Neural cell (in vitro differentiated cells): ENCODE measurements around the gene CELF4. TPM values are rescaled to one million over a fixed set of nuclear protein-coding genes. Genes with fewer than 3 reads are reported as not detected.

Experiments used
- H2AFZ ChIP-seq: fragments of 200-600, 300-800 bp; sonication (generic), shearing (Covaris generic); 2 replicates; pipeline ENCODE4 v1.6.0; 2014; ENCODE audit warnings: low read depth, mild to moderate bottlenecking, antibody characterized with exemption, low read length, moderate library complexity
- H3F3A ChIP-seq: fragments of 200-600 bp; shearing (Covaris generic); 2 replicates; pipeline ENCODE4 v1.6.1; 2016; ENCODE audit warnings: mild to moderate bottlenecking, moderate library complexity, mixed read lengths, antibody characterized with exemption, low read length; ENCODE audit not compliant: insufficient read depth, poor library complexity, severe bottlenecking
- H3K27ac ChIP-seq: fragments of 200-600, 300-800 bp; sonication (generic), shearing (Covaris generic); 2 replicates; pipeline ENCODE4 v1.5.1; 2014; ENCODE audit warnings: mild to moderate bottlenecking, low read length, moderate library complexity
- H3K27me3 ChIP-seq: fragments of 300-800, 200-600 bp; sonication (generic), shearing (Covaris generic); 2 replicates; pipeline ENCODE4 v1.6.0; 2014; ENCODE audit warnings: mild to moderate bottlenecking, low read depth, low read length, moderate library complexity; ENCODE audit not compliant: insufficient read depth
- H3K36me3 ChIP-seq: fragments of 300-800, 200-600 bp; sonication (generic), shearing (Covaris generic); 2 replicates; pipeline ENCODE4 v1.5.1; 2014; ENCODE audit warnings: mild to moderate bottlenecking, antibody characterized with exemption, low read length, moderate library complexity; ENCODE audit not compliant: insufficient read depth
- H3K4me2 ChIP-seq: fragments of 300-800, 200-600 bp; sonication (generic), shearing (Covaris generic); 2 replicates; pipeline ENCODE4 v1.6.0; 2014; ENCODE audit warnings: mild to moderate bottlenecking, low read length
- H3K4me3 ChIP-seq: fragments of 300-800, 200-600 bp; sonication (generic), shearing (Covaris generic); 2 replicates; pipeline ENCODE4 v1.5.1; 2014; ENCODE audit warnings: mild to moderate bottlenecking, low read length, moderate library complexity
- H3K79me2 ChIP-seq: fragments of 200-600 bp; shearing (Covaris generic); replicated peaks from 2 replicates; pipeline ENCODE4 v1.6.0; 2014; ENCODE audit warnings: mild to moderate bottlenecking, low read length, moderate library complexity; ENCODE audit not compliant: insufficient read depth
- H3K9ac ChIP-seq: fragments of 300-800, 200-600 bp; sonication (generic), shearing (Covaris generic); 2 replicates; pipeline ENCODE4 v1.6.1; 2016; ENCODE audit warnings: mild to moderate bottlenecking, low read length, mixed read lengths
- H3K9me2 ChIP-seq: fragments of 200-600 bp; shearing (Covaris generic); 2 replicates; pipeline ENCODE4 v1.6.1; 2016; ENCODE audit warnings: mild to moderate bottlenecking, low read length, mixed read lengths; ENCODE audit not compliant: insufficient read depth
- H3K9me3 ChIP-seq: fragments of 200-600, 300-800 bp; sonication (generic), shearing (Covaris generic); 2 replicates; pipeline ENCODE4 v1.6.1; 2016; ENCODE audit warnings: mild to moderate bottlenecking, mixed run types, low read length, moderate library complexity, mixed read lengths
- H4K20me1 ChIP-seq: fragments of 200-600 bp; shearing (Covaris generic); 2 replicates; pipeline ENCODE4 v1.6.1; 2016; ENCODE audit warnings: mild to moderate bottlenecking, mixed run types; ENCODE audit not compliant: insufficient read depth
- EP300 ChIP-seq: fragments of 450-650 bp; conservative IDR thresholded peaks from 2 replicates; pipeline ENCODE4 v1.6.1; 2014; ENCODE audit warnings: antibody characterized with exemption, mild to moderate bottlenecking, moderate library complexity; ENCODE audit not compliant: poor library complexity, severe bottlenecking
- EZH2 ChIP-seq: fragments of 200-600, 300-800 bp; shearing (Covaris generic), sonication (generic); IDR thresholded peaks from 2 replicates; pipeline ENCODE4 v1.6.1; 2014; ENCODE audit warnings: antibody characterized with exemption, low read length, borderline replicate concordance, mild to moderate bottlenecking; ENCODE audit not compliant: insufficient read depth, poor library complexity, severe bottlenecking
- MXI1 ChIP-seq: fragments of 450-650 bp; conservative IDR thresholded peaks from 2 replicates; pipeline ENCODE4 v1.6.1; 2014; ENCODE audit warnings: antibody characterized with exemption, mild to moderate bottlenecking; ENCODE audit not compliant: poor library complexity, severe bottlenecking
- POLR2AphosphoS5 ChIP-seq: IDR thresholded peaks from 2 replicates; pipeline ENCODE4 v1.6.1; 2012
- RAD21 ChIP-seq: fragments of 450-650 bp; conservative IDR thresholded peaks from 2 replicates; pipeline ENCODE4 v1.6.1; 2014; ENCODE audit warnings: antibody characterized with exemption, mild to moderate bottlenecking, moderate library complexity
- SMC3 ChIP-seq: fragments of 450-650 bp; conservative IDR thresholded peaks from 2 replicates; pipeline ENCODE4 v1.6.1; 2014; ENCODE audit warnings: antibody characterized with exemption, mild to moderate bottlenecking, moderate library complexity; ENCODE audit not compliant: poor library complexity
- TAF1 ChIP-seq: IDR thresholded peaks from 2 replicates; pipeline ENCODE4 v1.6.1; 2012; ENCODE audit warnings: low read depth
- polyA plus RNA-seq: library from polyadenylated mRNA; depleted of rRNA; stranded (reverse); fragments of >200 nt; gene quantifications from 2 replicates; pipeline ENCODE4 v1.2.3, GENCODE V29; 2014
- TF ChIP-seq, protein P1 (sequence below): IDR thresholded peaks from 2 replicates; pipeline ENCODE4 v1.6.1; 2012; ENCODE audit warnings: borderline replicate concordance
- TF ChIP-seq, protein P2 (sequence below): fragments of 450-650 bp; IDR thresholded peaks from 2 replicates; pipeline ENCODE4 v1.5.1; 2014; ENCODE audit warnings: antibody characterized with exemption, mild to moderate bottlenecking, moderate library complexity; ENCODE audit not compliant: poor library complexity, severe bottlenecking

CELF4 gene
- polyA plus RNA-seq, 1 donor from 2014 or later: 191 TPM

DNA sequence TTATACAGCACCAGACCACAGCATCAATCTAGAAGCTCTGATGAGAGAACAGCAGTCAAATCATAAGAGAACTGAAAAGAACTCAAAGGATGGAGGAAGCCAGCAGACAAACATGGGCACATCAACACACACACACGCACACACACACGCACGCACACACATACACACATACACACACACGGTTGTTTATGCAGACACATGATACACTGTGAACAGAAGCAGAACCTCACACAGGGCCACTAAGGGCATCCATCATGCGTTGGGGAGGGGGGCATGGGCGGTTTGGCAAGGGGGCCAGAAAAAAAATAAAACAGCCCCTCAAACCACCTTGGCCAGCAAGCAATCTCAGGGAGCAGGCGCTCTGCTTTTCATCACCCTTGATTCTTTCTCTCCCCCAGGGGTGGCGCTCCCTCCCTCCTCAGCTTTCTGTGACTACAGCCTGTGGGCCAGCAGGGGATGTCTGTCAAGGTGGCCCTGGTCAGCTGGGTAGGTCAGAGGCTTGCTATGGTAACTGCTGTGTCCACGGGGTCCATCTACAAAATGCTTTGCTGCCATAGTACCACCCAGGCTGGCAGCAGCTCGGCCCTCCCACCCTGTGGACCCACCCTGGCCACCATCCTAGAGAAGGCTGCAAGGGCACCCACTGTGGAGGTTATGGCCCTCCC, 318.0 kb downstream of the CELF4 start:
- TF ChIP-seq MXI1 (no peak), EZH2 (no peak), EP300 (no peak)
- TF ChIP-seq, protein P1, sequence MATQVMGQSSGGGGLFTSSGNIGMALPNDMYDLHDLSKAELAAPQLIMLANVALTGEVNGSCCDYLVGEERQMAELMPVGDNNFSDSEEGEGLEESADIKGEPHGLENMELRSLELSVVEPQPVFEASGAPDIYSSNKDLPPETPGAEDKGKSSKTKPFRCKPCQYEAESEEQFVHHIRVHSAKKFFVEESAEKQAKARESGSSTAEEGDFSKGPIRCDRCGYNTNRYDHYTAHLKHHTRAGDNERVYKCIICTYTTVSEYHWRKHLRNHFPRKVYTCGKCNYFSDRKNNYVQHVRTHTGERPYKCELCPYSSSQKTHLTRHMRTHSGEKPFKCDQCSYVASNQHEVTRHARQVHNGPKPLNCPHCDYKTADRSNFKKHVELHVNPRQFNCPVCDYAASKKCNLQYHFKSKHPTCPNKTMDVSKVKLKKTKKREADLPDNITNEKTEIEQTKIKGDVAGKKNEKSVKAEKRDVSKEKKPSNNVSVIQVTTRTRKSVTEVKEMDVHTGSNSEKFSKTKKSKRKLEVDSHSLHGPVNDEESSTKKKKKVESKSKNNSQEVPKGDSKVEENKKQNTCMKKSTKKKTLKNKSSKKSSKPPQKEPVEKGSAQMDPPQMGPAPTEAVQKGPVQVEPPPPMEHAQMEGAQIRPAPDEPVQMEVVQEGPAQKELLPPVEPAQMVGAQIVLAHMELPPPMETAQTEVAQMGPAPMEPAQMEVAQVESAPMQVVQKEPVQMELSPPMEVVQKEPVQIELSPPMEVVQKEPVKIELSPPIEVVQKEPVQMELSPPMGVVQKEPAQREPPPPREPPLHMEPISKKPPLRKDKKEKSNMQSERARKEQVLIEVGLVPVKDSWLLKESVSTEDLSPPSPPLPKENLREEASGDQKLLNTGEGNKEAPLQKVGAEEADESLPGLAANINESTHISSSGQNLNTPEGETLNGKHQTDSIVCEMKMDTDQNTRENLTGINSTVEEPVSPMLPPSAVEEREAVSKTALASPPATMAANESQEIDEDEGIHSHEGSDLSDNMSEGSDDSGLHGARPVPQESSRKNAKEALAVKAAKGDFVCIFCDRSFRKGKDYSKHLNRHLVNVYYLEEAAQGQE: no peak
- no peaks in the 10 kb centered on the region for H3K79me2 ChIP-seq
- no peaks in the 10 kb centered on the region for H4K20me1 ChIP-seq
- H3K9me2 ChIP-seq: no peaks in the 10 kb centered on the region
- H3K4me2 ChIP-seq: no peak overlapping the region
- no peak overlapping the region for H3K27ac ChIP-seq
- no peak overlapping the region for H3K9ac ChIP-seq
- H3K9me3 ChIP-seq: no peaks in the 10 kb centered on the region
- no peaks in the 10 kb centered on the region for H3K27me3 ChIP-seq
- no peak overlapping the region for H3K4me3 ChIP-seq
- H2AFZ ChIP-seq: no peak overlapping the region
- H3K36me3 ChIP-seq: peaks cover 4% of the 10 kb centered on the region
- no peaks in the 10 kb centered on the region for H3F3A ChIP-seq

- H3K27me3 ChIP-seq: no peaks in the 10 kb centered on the region
- no peaks in the 10 kb centered on the region for H3F3A ChIP-seq
- no peaks in the 10 kb centered on the region for H3K9me3 ChIP-seq
- H3K9ac ChIP-seq: no peak overlapping the region
- H3K4me3 ChIP-seq: no peak overlapping the region
- TF ChIP-seq EP300 (no peak), POLR2AphosphoS5 (no peak), EZH2 (no peak), MXI1 (no peak), TAF1 (no peak), SMC3 (no peak), RAD21 (no peak)
- TF ChIP-seq, protein P1: no peak
- TF ChIP-seq, protein P2, sequence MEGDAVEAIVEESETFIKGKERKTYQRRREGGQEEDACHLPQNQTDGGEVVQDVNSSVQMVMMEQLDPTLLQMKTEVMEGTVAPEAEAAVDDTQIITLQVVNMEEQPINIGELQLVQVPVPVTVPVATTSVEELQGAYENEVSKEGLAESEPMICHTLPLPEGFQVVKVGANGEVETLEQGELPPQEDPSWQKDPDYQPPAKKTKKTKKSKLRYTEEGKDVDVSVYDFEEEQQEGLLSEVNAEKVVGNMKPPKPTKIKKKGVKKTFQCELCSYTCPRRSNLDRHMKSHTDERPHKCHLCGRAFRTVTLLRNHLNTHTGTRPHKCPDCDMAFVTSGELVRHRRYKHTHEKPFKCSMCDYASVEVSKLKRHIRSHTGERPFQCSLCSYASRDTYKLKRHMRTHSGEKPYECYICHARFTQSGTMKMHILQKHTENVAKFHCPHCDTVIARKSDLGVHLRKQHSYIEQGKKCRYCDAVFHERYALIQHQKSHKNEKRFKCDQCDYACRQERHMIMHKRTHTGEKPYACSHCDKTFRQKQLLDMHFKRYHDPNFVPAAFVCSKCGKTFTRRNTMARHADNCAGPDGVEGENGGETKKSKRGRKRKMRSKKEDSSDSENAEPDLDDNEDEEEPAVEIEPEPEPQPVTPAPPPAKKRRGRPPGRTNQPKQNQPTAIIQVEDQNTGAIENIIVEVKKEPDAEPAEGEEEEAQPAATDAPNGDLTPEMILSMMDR: no peak
- H3K9me2 ChIP-seq: no peaks in the 10 kb centered on the region
- H3K79me2 ChIP-seq: no peaks in the 10 kb centered on the region
- H4K20me1 ChIP-seq: no peaks in the 10 kb centered on the region
- no peak overlapping the region for H3K27ac ChIP-seq
- no peak overlapping the region for H3K4me2 ChIP-seq
- no peak overlapping the region for H2AFZ ChIP-seq
- peaks cover 4% of the 10 kb centered on the region for H3K36me3 ChIP-seq
Observed at GRCh38 chr18:37246779-37247340, 318.7 kb downstream of the CELF4 start.
